Activated CD4-positive, alpha-beta T cell treated with anti-CD3 and anti-CD28 coated beads for 36 hours (primary cell): ENCODE data around the gene CCDC122. TPM values are rescaled to one million over a fixed set of nuclear protein-coding genes. Genes with fewer than 3 reads are reported as not detected.

ENCODE experiments used
- ATAC-seq: fragments of 200-7000 bp; cut with Tn5 transposase; one replicate; pipeline ENCODE4 v1.10.0; 2021; ENCODE audit warnings: mild to moderate bottlenecking, moderate library complexity
- CTCF ChIA-PET: fragments of 350-600 bp; sonication (Branson Sonifier 250); formaldehyde crosslinking; loops from one replicate; lab custom pipeline; 2021; ENCODE audit warnings: antibody characterized with exemption; lab: Charles Lee
- POLR2A ChIA-PET: fragments of 350-600 bp; sonication (Branson Sonifier 250); formaldehyde crosslinking; loops from one replicate; lab custom pipeline; 2021; ENCODE audit warnings: antibody characterized with exemption, inconsistent platforms; lab: Charles Lee
- DNase-seq: peaks from one replicate; pipeline ENCODE4 v3.0.0-alpha.2; 2020
- H3K27ac Mint-ChIP-seq: one replicate; pipeline ENCODE4 v1.8.0; 2021; ENCODE audit warnings: mixed read lengths
- H3K27me3 Mint-ChIP-seq: one replicate; pipeline ENCODE4 v1.8.0; 2021; ENCODE audit warnings: mixed read lengths
- H3K36me3 Mint-ChIP-seq: one replicate; pipeline ENCODE4 v1.8.0; 2021; ENCODE audit warnings: low read depth, mixed read lengths
- H3K4me1 Mint-ChIP-seq: one replicate; pipeline ENCODE4 v1.8.0; 2021; ENCODE audit warnings: mixed read lengths
- H3K4me3 Mint-ChIP-seq: one replicate; pipeline ENCODE4 v1.8.0; 2021; ENCODE audit warnings: mild to moderate bottlenecking, moderate library complexity, mixed read lengths
- H3K9me3 Mint-ChIP-seq: one replicate; pipeline ENCODE4 v1.8.0; 2021; ENCODE audit warnings: low read depth, mixed read lengths
- intact Hi-C, 2 experiments: fragments of 100-400 bp; cut with DNase I in 1 of 2; cut with micrococcal nuclease in 1 of 2; formaldehyde crosslinking; loops; one replicate each; pipeline versions ENCODE4 v1.14.2 to v1.15.1; 2022 to 2024; cut with DNase I, micrococcal nuclease
- total RNA-seq, 2 experiments: library from RNA; stranded (reverse); gene quantifications; one replicate each; pipeline ENCODE4 v1.2.3, GENCODE V29; 2021

Gene CCDC122
- total RNA-seq, 2 experiments from 2014 or later, result 2.0 to 3.1 TPM

- Mint-ChIP-seq H3K4me3 (no peak overlapping the region), H3K27ac (no peak overlapping the region), H3K9me3 (no peaks in the 10 kb centered on the region), H3K27me3 (peaks cover 22% of the 10 kb centered on the region), H3K36me3 (no peaks in the 10 kb centered on the region), H3K4me1 (peaks cover 21% of the 10 kb centered on the region)
- ChIA-PET CTCF (interaction anchor here (0.7 to 2.8 kb wide), 3 partner anchors 9 to 830 kb away, joined by 3 to 13 read pairs (median 3); no protein-coding TSS in a partner anchor), POLR2A (no interaction called here)
- no peak for ATAC-seq
- intact Hi-C loops, result loop anchor here (5.0 kb wide), 3 partner anchors 500 to 830 kb away; no protein-coding TSS in a partner anchor
- DNase-seq, result no peak
These were observed 77.0 kb downstream of the CCDC122 start for GRCh38 chr13:43802511-43802910.

DNA sequence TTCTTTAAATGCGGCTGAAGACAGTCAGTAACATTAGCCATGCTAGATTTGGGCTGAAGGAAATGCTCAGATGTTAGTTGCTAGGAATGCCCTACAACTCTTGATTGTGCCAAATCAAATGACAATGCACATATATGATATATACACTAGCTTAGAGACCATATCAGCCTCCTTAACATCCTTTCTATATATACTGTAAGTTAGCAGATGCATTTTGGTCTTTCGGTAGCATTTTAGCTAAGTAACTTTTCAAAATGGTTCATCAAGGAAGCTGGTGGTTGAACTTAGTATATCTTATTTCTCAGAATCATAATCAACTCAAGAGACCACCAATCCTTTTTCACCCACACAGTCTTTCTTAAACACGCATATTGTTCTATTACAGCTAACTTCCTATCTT lies 78.7 kb downstream of the CCDC122 start:
- peak; percentile 6 for ATAC-seq
- DNase-seq, result no peak
- Mint-ChIP-seq H3K36me3 (no peaks in the 10 kb centered on the region), H3K4me1 (peaks cover 37% of the 10 kb centered on the region), H3K9me3 (no peaks in the 10 kb centered on the region), H3K27ac (no peak overlapping the region), H3K4me3 (no peak overlapping the region), H3K27me3 (peaks cover 23% of the 10 kb centered on the region)
- POLR2A ChIA-PET, result no interaction called here
- intact Hi-C loops, result loop anchor here (5.0 kb wide), 3 partner anchors 499 to 829 kb away; no protein-coding TSS in a partner anchor
- CTCF ChIA-PET, result interaction anchor here (0.7 to 1.0 kb wide), 2 partner anchors 36 to 72 kb away, joined by 4 to 5 read pairs; no protein-coding TSS in a partner anchor

DNA sequence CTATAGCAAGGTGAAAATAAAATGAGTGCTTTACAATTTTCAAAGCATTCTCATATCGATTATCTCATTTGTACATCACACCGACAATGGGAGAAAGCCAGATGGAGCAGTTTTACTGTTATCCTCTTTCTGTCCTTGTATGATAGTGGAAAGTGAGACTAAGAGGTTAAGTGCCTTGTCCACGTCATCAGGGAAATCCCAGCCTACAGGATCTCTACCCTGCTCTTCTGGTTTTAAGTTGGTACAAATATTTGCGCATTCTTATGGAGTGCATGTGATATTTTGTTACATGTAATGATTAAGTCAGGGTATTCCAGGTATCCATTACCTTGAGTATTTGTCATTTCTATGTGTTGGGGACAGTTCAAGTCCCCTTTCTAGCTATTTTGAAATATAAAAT lies 80.3 kb downstream of the CCDC122 start:
- ATAC-seq, result no peak
- Mint-ChIP-seq H3K27me3 (peaks cover 33% of the 10 kb centered on the region), H3K27ac (no peak overlapping the region), H3K4me1 (peaks cover 36% of the 10 kb centered on the region), H3K36me3 (no peaks in the 10 kb centered on the region), H3K4me3 (no peak overlapping the region), H3K9me3 (no peaks in the 10 kb centered on the region)
- ChIA-PET POLR2A (no interaction called here), CTCF (no interaction called here)
- intact Hi-C loops, result loop anchor here (5.0 to 10.0 kb wide), 5 partner anchors 78 to 1302 kb away; partner anchors contain the start of genes CCDC122 (in 2 of the 2) and LACC1 (in 2 of the 2)
- peak; percentile 18 for DNase-seq

DNA sequence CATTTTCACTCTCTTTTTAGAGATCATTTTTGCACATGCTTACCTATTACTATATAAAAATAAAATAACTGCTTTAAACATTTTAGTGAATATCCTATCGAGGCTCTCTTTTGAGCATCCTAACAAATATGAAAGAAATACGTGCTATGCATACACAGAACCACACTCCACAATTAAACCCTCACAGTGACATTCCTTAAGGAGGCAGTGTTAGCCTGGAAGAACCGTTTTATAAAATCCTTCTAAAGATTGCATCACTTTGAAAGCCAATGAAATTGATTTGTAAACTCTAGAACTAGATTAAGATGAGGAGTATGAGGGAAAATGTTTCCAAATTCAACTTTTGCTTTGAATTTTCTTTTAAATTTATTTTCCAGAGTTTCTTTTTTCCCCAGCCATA lies 81.7 kb downstream of the CCDC122 start:
- H3K27me3 Mint-ChIP-seq, result peaks cover 31% of the 10 kb centered on the region
- intact Hi-C loops, result loop anchor here (1.0 to 10.0 kb wide), 7 partner anchors 7 to 1301 kb away; partner anchors contain the start of genes CCDC122 (in 2 of the 2) and LACC1 (in 2 of the 2)
- CTCF ChIA-PET, result no interaction called here
- POLR2A ChIA-PET, result no interaction called here
- H3K9me3 Mint-ChIP-seq, result no peaks in the 10 kb centered on the region
- peaks cover 34% of the 10 kb centered on the region for H3K4me1 Mint-ChIP-seq
- no peak for ATAC-seq
- H3K4me3 Mint-ChIP-seq, result no peak overlapping the region
- no peak overlapping the region for H3K27ac Mint-ChIP-seq
- H3K36me3 Mint-ChIP-seq, result no peaks in the 10 kb centered on the region
- DNase-seq, result no peak

GRCh38 chr13:43797159-43797558 lies 82.4 kb downstream of the CCDC122 start:
- no peak for DNase-seq
- no peaks in the 10 kb centered on the region for H3K9me3 Mint-ChIP-seq
- H3K27me3 Mint-ChIP-seq, result peaks cover 35% of the 10 kb centered on the region
- ATAC-seq, result peak; percentile 77
- ChIA-PET CTCF (interaction anchor here (1.3 kb wide), 1 partner anchor 9 kb away, joined by 3 read pairs; no protein-coding TSS in a partner anchor), POLR2A (no interaction called here)
- intact Hi-C loops, result loop anchor here (1.0 to 10.0 kb wide), 7 partner anchors 8 to 1300 kb away; partner anchors contain the start of genes CCDC122 (in 2 of the 2) and LACC1 (in 2 of the 2)
- peak overlapping the region; percentile 3 for H3K4me3 Mint-ChIP-seq
- H3K27ac Mint-ChIP-seq, result peak overlapping the region; percentile 63
- no peaks in the 10 kb centered on the region for H3K36me3 Mint-ChIP-seq
- peaks cover 34% of the 10 kb centered on the region for H3K4me1 Mint-ChIP-seq

DNA sequence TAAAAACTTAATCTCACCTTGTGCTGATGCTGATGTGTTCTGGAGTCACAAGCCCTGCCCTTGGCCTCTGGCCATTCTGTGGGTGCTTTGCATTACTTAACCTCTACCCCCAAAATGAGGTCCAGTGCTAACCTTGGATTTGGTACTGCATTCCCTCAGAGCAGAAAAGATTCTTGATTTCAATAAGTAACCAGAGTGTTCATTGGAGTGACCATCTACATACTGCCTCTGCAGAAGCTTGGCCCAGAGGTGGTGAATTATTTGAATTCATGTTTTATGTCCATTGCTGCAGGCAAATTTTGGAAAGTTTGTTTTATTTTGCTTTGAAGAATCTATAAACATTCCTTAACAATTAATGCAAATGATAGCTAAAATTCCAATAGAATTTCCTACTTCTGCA lies 85.1 kb downstream of the CCDC122 start:
- H3K27ac Mint-ChIP-seq, result no peak overlapping the region
- POLR2A ChIA-PET, result no interaction called here
- DNase-seq, result no peak
- ATAC-seq, result no peak
- H3K4me1 Mint-ChIP-seq, result peaks cover 29% of the 10 kb centered on the region
- CTCF ChIA-PET, result no interaction called here
- H3K27me3 Mint-ChIP-seq, result peaks cover 38% of the 10 kb centered on the region
- no peaks in the 10 kb centered on the region for H3K36me3 Mint-ChIP-seq
- intact Hi-C loops, result loop anchor here in 1 of 2 experiments (10.0 kb wide), 1 partner anchor 200 kb away; no protein-coding TSS in a partner anchor
- no peaks in the 10 kb centered on the region for H3K9me3 Mint-ChIP-seq
- no peak overlapping the region for H3K4me3 Mint-ChIP-seq

DNA sequence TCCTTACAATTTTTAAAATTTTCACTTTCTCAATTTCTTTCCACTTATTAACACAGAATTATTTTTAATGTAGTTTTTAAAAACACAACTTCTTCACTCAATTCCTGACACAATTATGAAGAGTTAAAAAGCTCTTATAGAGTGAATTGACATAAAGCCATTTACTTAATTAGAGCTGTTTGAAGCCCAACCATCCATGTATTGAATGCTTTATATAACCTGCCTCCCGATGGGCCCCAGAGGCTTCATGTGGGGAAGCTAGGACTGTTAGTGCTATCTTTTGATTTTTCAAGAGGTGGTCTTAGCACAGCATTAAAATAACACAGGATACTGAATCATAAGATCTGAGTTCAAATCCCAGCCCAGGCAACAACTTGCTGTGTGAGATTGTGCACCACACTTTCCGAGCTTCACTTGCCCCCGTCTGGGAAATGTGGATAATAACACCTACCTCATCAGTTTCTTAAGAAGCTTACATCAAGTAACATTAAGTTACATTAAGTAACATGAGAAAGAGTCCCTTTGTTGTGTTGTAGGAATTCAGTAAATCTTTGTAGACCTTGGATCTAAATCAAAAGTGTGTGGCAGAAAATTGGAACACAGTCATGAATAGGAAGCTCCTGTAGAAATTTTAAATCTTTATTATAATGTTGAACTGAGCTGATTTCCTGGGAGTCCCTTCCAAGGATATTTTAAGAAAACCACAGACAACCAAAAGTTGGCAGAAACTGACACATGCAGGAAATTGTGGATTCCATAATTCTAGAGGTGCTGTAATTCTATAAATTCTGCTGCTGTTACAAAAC lies 87.3 kb downstream of the CCDC122 start:
- no peak overlapping the region for H3K27ac Mint-ChIP-seq
- peaks cover 22% of the 10 kb centered on the region for H3K4me1 Mint-ChIP-seq
- CTCF ChIA-PET, result interaction anchor here (0.7 to 1.5 kb wide), 2 partner anchors 12 to 862 kb away, joined by 3 to 6 read pairs; no protein-coding TSS in a partner anchor
- no peaks in the 10 kb centered on the region for H3K9me3 Mint-ChIP-seq
- POLR2A ChIA-PET, result no interaction called here
- H3K36me3 Mint-ChIP-seq, result no peaks in the 10 kb centered on the region
- ATAC-seq, result no peak
- no peak overlapping the region for H3K4me3 Mint-ChIP-seq
- no peak for DNase-seq
- intact Hi-C loops, result loop anchor here in 1 of 2 experiments (10.0 kb wide), 1 partner anchor 197 kb away; no protein-coding TSS in a partner anchor
- peaks cover 49% of the 10 kb centered on the region for H3K27me3 Mint-ChIP-seq

- intact Hi-C loops, result no loop called here
- Mint-ChIP-seq H3K36me3 (no peaks in the 10 kb centered on the region), H3K9me3 (no peaks in the 10 kb centered on the region), H3K4me1 (peaks cover 9% of the 10 kb centered on the region), H3K27me3 (peaks cover 46% of the 10 kb centered on the region), H3K27ac (no peak overlapping the region), H3K4me3 (peak overlapping the region; percentile 67)
- ChIA-PET CTCF (interaction anchor here (1.0 kb wide), 1 partner anchor 8 kb away, joined by 3 read pairs; no protein-coding TSS in a partner anchor), POLR2A (no interaction called here)
- DNase-seq (no peak), ATAC-seq (no peak)
These were observed 91.5 kb downstream of the CCDC122 start for GRCh38 chr13:43787997-43788396.

DNA sequence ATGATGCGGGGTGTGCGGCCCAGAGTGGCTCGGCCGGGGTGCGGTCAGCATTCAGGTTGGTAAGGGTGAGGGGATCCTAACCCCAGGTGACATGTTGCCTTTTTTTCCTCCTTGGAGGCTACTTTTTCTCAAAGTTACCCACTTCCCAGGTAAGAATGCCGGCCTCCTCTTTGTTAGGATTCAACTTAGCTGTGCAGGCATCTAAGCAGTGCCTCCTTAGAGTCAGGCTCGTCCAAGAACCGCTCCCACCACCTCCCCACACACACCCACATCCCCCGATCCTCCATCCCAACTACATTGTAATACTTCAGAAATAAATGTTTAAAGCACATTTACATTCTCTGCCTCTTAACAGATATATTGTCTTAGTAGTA lies 92.0 kb downstream of the CCDC122 start:
- peaks cover 46% of the 10 kb centered on the region for H3K27me3 Mint-ChIP-seq
- ATAC-seq, result no peak
- peak overlapping the region; percentile 67 for H3K4me3 Mint-ChIP-seq

GRCh38 chr13:43786766-43787517 lies 92.6 kb downstream of the CCDC122 start, which contains the start of gene ENOX1:
ENOX1 (minus strand) TSS chr13:43786972.
- Mint-ChIP-seq H3K27ac (no peak within 1 kb of the TSS), H3K27me3 (peaks cover 44% of the 10 kb centered on the region), H3K4me1 (peaks cover 9% of the 10 kb centered on the region), H3K9me3 (no peaks in the 10 kb centered on the region), H3K4me3 (peak within 1 kb of the TSS; percentile 67), H3K36me3 (no peaks in the 10 kb centered on the region)
- DNase-seq (peak; percentile 64), ATAC-seq (peak; percentile 68)
- intact Hi-C loops, result loop anchor here in 1 of 2 experiments (1.0 kb wide), 1 partner anchor 1433 kb away; no protein-coding TSS in a partner anchor
- POLR2A ChIA-PET, result interaction anchor here (1.0 kb wide), 1 partner anchor 9 kb away, joined by 3 read pairs; no protein-coding TSS in a partner anchor
- CTCF ChIA-PET, result no interaction called here

More for the DNA sequence above, 92.0 kb downstream of the CCDC122 start:
- intact Hi-C loops, result no loop called here
- Mint-ChIP-seq H3K9me3 (no peaks in the 10 kb centered on the region), H3K27ac (no peak overlapping the region), H3K4me1 (peaks cover 9% of the 10 kb centered on the region), H3K36me3 (no peaks in the 10 kb centered on the region)
- CTCF ChIA-PET, result interaction anchor here (1.0 kb wide), 1 partner anchor 9 kb away, joined by 3 read pairs; no protein-coding TSS in a partner anchor
- POLR2A ChIA-PET, result no interaction called here
- no peak for DNase-seq

DNA sequence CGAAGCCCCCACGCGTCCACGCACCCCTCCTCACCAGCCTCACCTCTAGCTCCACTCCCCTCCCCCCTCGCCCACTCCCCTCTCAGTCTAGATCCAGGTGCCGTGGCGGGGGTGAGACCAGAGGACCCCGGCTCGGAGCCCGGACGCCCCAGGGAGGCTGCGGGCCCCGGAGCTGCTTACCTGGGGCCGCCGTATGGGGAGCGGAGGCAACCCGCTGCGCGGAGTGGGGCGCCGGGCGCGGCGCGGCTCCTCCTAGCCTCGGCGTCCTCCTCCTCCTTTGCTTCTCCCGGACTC lies 93.1 kb downstream of the CCDC122 start:
- Mint-ChIP-seq H3K4me1 (peaks cover 9% of the 10 kb centered on the region), H3K27ac (no peak overlapping the region), H3K4me3 (peak overlapping the region; percentile 67), H3K36me3 (no peaks in the 10 kb centered on the region), H3K9me3 (no peaks in the 10 kb centered on the region), H3K27me3 (peaks cover 44% of the 10 kb centered on the region)
- ChIA-PET POLR2A (interaction anchor here (1.0 kb wide), 1 partner anchor 10 kb away, joined by 3 read pairs; no protein-coding TSS in a partner anchor), CTCF (interaction anchor here (0.6 kb wide), 1 partner anchor 571 kb away, joined by 3 read pairs; no protein-coding TSS in a partner anchor)
- intact Hi-C loops, result loop anchor here in 1 of 2 experiments (1.0 kb wide), 1 partner anchor 1432 kb away; no protein-coding TSS in a partner anchor
- ATAC-seq (peak; percentile 37), DNase-seq (no peak)
